Right lobe of liver (tissue), 4 donors: Measurements from ENCODE around the gene AP1S3.

Experiments
- POLR2A ChIP-seq: fragments of 450-650 bp; IDR thresholded peaks from one replicate; pipeline ENCODE4 v1.6.1; 2017; ENCODE audit warnings: antibody characterized with exemption, mild to moderate bottlenecking
- TF ChIP-seq, protein P1 (sequence below), 4 donors: fragments of 200-600 bp in 3 of 4; fragments of 450-650 bp in 1 of 4; IDR thresholded peaks; one replicate each; pipeline versions ENCODE4 v1.5.1 to v1.8.0; 2016 to 2022; ENCODE audit warnings: antibody characterized with exemption in 4 of 4, mild to moderate bottlenecking in 2 of 4
- donor health status: DM: no; HTN: no; CAD: no.
- donor health status: DM: no; HTN: no; CAD: no.
- donor health status: DM: no; HTN: yes; CAD: no.

DNA sequence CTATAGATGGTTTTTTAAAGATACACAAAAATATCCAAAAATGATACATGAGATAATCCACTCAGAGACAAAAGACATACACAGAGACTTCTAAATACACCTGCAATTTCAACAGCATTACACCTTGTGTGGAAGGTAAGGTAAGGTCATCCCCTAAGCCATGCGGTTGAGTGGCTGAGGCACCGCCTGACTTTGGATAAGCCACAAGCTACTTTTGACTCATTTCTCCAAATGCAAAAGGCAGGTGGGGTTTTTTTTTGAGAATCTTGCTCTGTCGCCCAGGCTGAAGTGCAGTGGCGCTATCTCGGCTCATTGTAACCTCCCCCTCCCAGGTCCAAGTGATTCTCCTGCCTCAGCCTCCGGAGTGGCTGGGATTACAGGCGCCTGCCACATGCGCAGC is 13.1 kb downstream of the AP1S3 start:
- TF ChIP-seq, protein P1, sequence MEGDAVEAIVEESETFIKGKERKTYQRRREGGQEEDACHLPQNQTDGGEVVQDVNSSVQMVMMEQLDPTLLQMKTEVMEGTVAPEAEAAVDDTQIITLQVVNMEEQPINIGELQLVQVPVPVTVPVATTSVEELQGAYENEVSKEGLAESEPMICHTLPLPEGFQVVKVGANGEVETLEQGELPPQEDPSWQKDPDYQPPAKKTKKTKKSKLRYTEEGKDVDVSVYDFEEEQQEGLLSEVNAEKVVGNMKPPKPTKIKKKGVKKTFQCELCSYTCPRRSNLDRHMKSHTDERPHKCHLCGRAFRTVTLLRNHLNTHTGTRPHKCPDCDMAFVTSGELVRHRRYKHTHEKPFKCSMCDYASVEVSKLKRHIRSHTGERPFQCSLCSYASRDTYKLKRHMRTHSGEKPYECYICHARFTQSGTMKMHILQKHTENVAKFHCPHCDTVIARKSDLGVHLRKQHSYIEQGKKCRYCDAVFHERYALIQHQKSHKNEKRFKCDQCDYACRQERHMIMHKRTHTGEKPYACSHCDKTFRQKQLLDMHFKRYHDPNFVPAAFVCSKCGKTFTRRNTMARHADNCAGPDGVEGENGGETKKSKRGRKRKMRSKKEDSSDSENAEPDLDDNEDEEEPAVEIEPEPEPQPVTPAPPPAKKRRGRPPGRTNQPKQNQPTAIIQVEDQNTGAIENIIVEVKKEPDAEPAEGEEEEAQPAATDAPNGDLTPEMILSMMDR (IDR thresholded peaks at IDR 0.05), result no peak
- TF ChIP-seq POLR2A, result no peak
